ENCODE data around the gene RETREG3. TPM values are rescaled to one million over a fixed set of nuclear protein-coding genes. Genes with fewer than 3 reads are reported as not detected.

Gene RETREG3
- total and polyA plus RNA-seq, 2 of the 13 experiments (the other 11 are each of a cell fraction or from before 2014, with no cell fraction given) = 47.0 to 55.8 TPM

DNA sequence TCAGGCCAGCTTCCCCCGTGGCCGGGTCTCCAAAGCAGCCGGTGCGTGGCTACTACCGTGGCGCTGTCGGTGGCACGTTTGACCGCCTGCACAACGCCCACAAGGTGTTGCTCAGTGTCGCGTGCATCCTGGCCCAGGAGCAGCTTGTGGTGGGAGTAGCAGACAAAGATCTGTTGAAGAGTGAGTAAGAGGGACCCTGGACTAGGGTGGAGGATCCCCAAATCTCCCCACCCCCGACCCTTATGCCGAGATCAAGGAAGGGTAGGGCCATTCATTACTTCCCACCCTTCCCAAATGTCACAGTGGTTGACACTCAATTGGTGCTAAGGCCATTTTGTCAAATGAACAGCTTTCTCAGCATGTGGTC is 46.0 kb downstream of the RETREG3 start:
- no peaks in the 10 kb centered on the region for H3K9me3 ChIP-seq (ENCODE audit: low read length)
- H3K27ac ChIP-seq (ENCODE audit: extremely low read length, insufficient read depth, low read length) = peak overlapping the region; percentile 91
- in situ Hi-C loops (cut with HindIII; ENCODE audit: extremely low pct_ligation_motif_present, low pct_unique_long_range_greater_than_20kb) = no loop called here
- H3K4me2 ChIP-seq (ENCODE audit: low read depth, low read length) = peak overlapping the region; percentile 82
- POLR2A ChIA-PET = interaction anchor here (0.6 to 8.5 kb wide), 14 partner anchors 10 to 259 kb away, joined by 3 to 128 read pairs (median 9); partner anchors contain the start of genes HSD17B1, NAGLU, PLEKHH3 and PSMC3IP
- BruUV-seq (replicated peaks) = no TSS peak
- peak overlapping the region; percentile 66 to 91 (median 79) for H3K4me3 ChIP-seq (replicated peaks in 1 of 3; ENCODE audit: insufficient read depth in 1 of 3, low read depth in 2 of 3, low read length in 3 of 3)
- DNase-seq (ENCODE audit: low spot score) (no peak), FAIRE-seq (no peak), ATAC-seq (no peak)
- peaks cover 35% of the 10 kb centered on the region for H3K79me2 ChIP-seq (ENCODE audit: insufficient read depth, low read length)
- no peak overlapping the region for H2AFZ ChIP-seq (ENCODE audit: low read length)
- H3K27me3 ChIP-seq (ENCODE audit: control insufficient read depth in 1 of 2, insufficient read depth in 2 of 2, low read length in 2 of 2) = no peaks in the 10 kb centered on the region; a peak in 1 of 5 replicates
- H3K4me1 ChIP-seq (ENCODE audit: insufficient read depth, low read length) = peaks cover 61% of the 10 kb centered on the region
- intact Hi-C loops (cut with micrococcal nuclease; ENCODE audit: unreplicated experiment) = no loop called here
- H3K9ac ChIP-seq (ENCODE audit: insufficient read depth, low read depth, low read length) = peak overlapping the region; percentile 94
- WGBS (ENCODE audit: low lambda C conversion rate) = 0% methylated on average over 14 of the region's 14 CpGs
- no peaks in the 10 kb centered on the region for H4K20me1 ChIP-seq (ENCODE audit: insufficient read depth, low read length)
- H3K36me3 ChIP-seq (replicated peaks in 1 of 2; ENCODE audit: control insufficient read depth in 1 of 2, insufficient read depth in 2 of 2, low read length in 2 of 2) = peaks cover 14 to 25% of the 10 kb centered on the region in 2 experiments
- CTCF ChIA-PET (ENCODE audit: low intra/inter-chr PET ratio, low total read pairs) = interaction anchor here (1.1 kb wide), 1 partner anchor 14 kb away, joined by 3 read pairs; the partner anchor contains the start of gene PSMC3IP
- TF ChIP-seq, protein P1, sequence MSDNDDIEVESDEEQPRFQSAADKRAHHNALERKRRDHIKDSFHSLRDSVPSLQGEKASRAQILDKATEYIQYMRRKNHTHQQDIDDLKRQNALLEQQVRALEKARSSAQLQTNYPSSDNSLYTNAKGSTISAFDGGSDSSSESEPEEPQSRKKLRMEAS (IDR thresholded peaks at IDR 0.05) = 0 out of 2 replicates have a peak, but pooled peaks have one; percentile 1
- TF ChIP-seq ZNF264 (CRISPR knock-in tag; IDR thresholded peaks at IDR 0.05) = 0 out of 2 replicates have a peak, but pooled peaks have one; percentile 48
- TF ChIP-seq, protein P2, sequence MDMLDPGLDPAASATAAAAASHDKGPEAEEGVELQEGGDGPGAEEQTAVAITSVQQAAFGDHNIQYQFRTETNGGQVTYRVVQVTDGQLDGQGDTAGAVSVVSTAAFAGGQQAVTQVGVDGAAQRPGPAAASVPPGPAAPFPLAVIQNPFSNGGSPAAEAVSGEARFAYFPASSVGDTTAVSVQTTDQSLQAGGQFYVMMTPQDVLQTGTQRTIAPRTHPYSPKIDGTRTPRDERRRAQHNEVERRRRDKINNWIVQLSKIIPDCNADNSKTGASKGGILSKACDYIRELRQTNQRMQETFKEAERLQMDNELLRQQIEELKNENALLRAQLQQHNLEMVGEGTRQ (IDR thresholded peaks at IDR 0.05; ENCODE audit: low read depth, low read length) = 0 out of 2 replicates have a peak, but pooled peaks have one; percentile 7
- TF ChIP-seq, protein P2 (CRISPR knock-in tag; IDR thresholded peaks at IDR 0.05; ENCODE audit: borderline replicate concordance) = no peak
- peak; percentile 39 for TF ChIP-seq ZSCAN31 (CRISPR knock-in tag; IDR thresholded peaks at IDR 0.05; ENCODE audit: low read depth)
- TF ChIP-seq SALL2 (CRISPR knock-in tag; IDR thresholded peaks at IDR 0.05) = peak; percentile 61; the same call in 1 of the 2 replicates
- no peak for TF ChIP-seq MAZ (IDR thresholded peaks at IDR 0.05; ENCODE audit: borderline replicate concordance, low read depth, low read length)
- TF ChIP-seq MAZ (CRISPR knock-in tag; IDR thresholded peaks at IDR 0.05; ENCODE audit: low read depth) = 0 out of 2 replicates have a peak, but pooled peaks have one; percentile 14
- peak; percentile 43; the same call in 1 of the 2 replicates for TF ChIP-seq HOXA5 (CRISPR knock-in tag; IDR thresholded peaks at IDR 0.05)
- TF ChIP-seq ZFP37 (CRISPR knock-in tag; IDR thresholded peaks at IDR 0.05; ENCODE audit: borderline replicate concordance) = 0 out of 2 replicates have a peak, but pooled peaks have one; percentile 47
- no peak; the same call in 1 of the 2 replicates for TF ChIP-seq ZNF441 (CRISPR knock-in tag; IDR thresholded peaks at IDR 0.05; ENCODE audit: borderline replicate concordance)
- TF ChIP-seq, protein P3, sequence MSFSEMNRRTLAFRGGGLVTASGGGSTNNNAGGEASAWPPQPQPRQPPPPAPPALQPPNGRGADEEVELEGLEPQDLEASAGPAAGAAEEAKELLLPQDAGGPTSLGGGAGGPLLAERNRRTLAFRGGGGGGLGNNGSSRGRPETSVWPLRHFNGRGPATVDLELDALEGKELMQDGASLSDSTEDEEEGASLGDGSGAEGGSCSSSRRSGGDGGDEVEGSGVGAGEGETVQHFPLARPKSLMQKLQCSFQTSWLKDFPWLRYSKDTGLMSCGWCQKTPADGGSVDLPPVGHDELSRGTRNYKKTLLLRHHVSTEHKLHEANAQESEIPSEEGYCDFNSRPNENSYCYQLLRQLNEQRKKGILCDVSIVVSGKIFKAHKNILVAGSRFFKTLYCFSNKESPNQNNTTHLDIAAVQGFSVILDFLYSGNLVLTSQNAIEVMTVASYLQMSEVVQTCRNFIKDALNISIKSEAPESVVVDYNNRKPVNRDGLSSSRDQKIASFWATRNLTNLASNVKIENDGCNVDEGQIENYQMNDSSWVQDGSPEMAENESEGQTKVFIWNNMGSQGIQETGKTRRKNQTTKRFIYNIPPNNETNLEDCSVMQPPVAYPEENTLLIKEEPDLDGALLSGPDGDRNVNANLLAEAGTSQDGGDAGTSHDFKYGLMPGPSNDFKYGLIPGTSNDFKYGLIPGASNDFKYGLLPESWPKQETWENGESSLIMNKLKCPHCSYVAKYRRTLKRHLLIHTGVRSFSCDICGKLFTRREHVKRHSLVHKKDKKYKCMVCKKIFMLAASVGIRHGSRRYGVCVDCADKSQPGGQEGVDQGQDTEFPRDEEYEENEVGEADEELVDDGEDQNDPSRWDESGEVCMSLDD (CRISPR knock-in tag; IDR thresholded peaks at IDR 0.05; ENCODE audit: borderline replicate concordance) = peak; percentile 13; the same call in 1 of the 2 replicates
- TF ChIP-seq MATR3 (CRISPR knock-in tag; IDR thresholded peaks at IDR 0.05) = peak; percentile 1; the same call in 1 of the 2 replicates
- 0 out of 2 replicates have a peak, but pooled peaks have one; percentile 11 for TF ChIP-seq CCDC6 (CRISPR knock-in tag; IDR thresholded peaks at IDR 0.05)
- TF ChIP-seq SP1 (IDR thresholded peaks at IDR 0.05) = no peak
- 0 out of 2 replicates have a peak, but pooled peaks have one; percentile 27 for TF ChIP-seq SP1 (CRISPR knock-in tag; IDR thresholded peaks at IDR 0.05)
- 0 out of 2 replicates have a peak, but pooled peaks have one; percentile 7 for TF ChIP-seq ZNF430 (CRISPR knock-in tag; IDR thresholded peaks at IDR 0.05)
- TF ChIP-seq, protein P4, sequence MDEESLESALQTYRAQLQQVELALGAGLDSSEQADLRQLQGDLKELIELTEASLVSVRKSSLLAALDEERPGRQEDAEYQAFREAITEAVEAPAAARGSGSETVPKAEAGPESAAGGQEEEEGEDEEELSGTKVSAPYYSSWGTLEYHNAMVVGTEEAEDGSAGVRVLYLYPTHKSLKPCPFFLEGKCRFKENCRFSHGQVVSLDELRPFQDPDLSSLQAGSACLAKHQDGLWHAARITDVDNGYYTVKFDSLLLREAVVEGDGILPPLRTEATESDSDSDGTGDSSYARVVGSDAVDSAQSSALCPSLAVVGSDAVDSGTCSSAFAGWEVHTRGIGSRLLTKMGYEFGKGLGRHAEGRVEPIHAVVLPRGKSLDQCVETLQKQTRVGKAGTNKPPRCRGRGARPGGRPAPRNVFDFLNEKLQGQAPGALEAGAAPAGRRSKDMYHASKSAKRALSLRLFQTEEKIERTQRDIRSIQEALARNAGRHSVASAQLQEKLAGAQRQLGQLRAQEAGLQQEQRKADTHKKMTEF (CRISPR knock-in tag; IDR thresholded peaks at IDR 0.05) = no peak
- TF ChIP-seq ZNF382 (CRISPR knock-in tag; IDR thresholded peaks at IDR 0.05; ENCODE audit: borderline replicate concordance) = no peak

Data from HepG2 (cell line).